ENCODE measurements around the gene GALNT13.
"Not testable (repeated sequence)": the region's sequence is repeated elsewhere in the genome, so short reads cannot be mapped to it uniquely, and the experiment has no call there.

Gene GALNT13

DNA sequence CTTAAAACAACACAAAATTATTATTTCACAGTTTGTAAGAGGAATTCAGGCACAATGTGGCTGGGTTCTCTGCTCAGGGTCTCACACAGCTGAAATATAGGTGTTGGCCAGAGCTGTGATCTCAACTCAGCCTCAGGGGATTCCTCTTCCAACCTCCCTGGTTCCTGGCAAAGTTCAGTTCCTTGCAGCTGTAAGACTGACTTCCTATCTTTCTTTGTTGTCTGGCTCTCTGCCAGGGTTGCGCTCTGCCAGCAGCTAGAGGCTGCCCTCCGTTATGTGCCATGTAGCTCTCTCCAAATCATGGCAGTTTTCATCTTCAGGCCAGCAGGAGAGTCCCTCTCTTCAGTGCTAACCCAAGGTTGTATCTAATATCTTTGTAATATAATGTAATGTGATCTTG, 554.3 kb downstream of the GALNT13 start:
- no peak for DNase-seq (ENCODE audit: low read depth)

DNA sequence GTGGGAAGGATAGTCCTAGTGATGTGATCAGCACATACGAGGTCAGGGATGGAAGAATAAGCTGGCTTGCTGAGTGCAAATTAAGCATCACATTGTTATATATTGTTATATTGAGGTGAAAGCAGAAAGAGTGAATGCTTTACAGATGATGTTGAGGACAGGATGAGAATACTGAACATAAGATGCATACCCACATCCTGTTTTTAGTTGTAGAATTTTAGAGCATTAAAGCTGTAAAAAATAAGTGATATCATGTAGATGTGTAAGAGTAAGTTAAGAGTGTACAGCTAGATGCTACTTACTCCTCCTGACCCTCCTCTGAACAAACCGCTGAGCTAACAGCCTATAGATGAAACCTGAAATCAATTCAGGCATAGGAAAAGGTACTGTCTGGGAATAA, 555.7 kb downstream of the GALNT13 start:
- DNase-seq (ENCODE audit: low read depth): no peak

DNA sequence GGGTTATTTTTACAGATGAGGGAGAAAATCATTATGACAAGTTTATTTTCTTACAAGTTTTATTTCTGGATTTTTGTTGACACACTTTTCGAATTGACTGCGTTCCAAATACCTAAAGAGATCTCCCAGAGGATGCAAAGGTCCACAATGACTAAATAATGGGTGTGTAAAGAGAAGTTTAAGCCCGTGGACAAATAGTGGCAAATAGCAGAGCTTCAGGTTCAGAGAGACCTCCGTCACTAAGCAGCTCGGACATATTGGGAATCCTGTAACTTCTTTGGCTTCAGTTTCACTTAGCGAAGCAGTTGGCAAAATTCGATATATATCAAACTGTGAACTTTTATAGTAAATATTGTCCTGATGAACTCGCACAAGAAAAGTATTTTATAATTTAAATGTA, 556.3 kb downstream of the GALNT13 start:
- no peak for DNase-seq (ENCODE audit: low read depth)

DNA sequence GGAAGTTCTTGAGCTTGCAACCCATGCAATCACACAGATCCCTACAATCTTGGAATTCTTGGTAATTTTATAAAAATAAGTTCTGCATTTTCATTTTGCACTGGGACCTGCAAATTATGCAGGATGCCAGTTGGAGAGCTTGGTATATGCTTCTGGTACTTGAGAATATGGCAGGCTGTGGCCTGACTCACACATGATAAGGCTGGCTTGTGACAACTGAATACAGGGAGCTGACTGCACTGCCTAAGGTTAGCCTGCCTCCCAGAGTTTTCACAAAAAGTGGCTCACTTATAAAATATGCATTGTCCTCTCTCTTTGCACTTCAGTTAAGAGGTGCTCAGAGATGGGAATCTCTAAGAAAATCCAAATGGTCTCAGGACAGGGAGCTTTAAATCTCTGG, 561.3 kb downstream of the GALNT13 start:
- DNase-seq (ENCODE audit: low read depth): no peak

DNA sequence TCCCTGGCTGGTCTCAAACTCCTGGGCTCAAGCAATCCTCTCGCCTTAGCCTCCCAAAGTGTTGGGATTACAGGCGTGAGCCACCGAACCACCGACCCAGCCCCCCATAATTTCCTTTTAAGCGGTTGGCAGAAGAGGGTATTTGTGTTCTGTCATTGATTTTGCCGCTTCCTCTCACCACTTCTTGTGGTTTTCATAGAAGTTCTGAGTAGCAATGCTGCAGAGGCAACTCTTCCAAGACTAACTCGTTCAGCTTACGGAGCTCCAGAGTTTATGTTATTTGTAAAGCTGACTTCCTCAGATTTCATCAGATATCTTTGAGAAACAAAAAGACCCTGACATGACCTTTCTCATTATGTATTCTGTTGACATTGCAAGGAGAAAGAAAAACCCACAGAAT, 565.4 kb downstream of the GALNT13 start:
- DNase-seq (ENCODE audit: low read depth): no peak

DNA sequence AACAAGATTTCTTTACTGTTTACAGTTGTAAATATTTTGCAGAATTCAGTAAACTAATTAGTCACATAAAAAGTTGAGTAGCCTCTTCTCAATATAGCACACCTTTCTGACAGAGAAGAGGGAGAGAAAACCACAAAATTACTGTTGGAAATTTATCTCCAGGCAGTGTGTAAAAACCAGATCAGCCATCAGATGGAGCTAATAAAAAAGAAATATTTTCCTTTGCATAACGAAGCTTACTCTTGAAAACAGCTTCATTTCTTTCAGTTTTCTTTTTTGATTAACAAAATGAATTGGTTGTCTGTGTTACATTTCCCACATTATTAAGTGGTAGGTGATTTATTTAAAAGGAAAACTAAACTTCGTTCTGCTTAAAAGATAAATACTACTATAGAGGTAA, 567.4 kb downstream of the GALNT13 start:
- no peak for DNase-seq (ENCODE audit: low read depth)

DNA sequence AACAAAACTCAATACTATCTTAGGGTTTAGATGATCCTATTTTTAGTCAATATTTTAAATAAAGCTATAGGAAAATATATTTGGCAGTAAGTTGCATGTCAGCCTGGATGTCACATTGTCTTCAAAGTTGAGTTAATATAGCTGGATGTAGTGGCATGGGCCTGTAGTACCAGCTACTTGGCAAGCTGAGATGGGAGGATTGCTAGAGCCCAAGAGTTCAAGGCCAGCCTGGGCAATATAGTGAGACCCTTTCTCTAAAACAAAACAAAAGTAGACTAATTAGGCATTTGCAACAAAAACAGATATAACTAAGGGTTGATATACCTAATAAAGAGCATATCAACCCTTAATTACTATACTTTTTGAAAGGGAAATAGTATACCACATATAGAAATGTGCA, 572.2 kb downstream of the GALNT13 start:
- no peak for DNase-seq (ENCODE audit: low read depth)

DNA sequence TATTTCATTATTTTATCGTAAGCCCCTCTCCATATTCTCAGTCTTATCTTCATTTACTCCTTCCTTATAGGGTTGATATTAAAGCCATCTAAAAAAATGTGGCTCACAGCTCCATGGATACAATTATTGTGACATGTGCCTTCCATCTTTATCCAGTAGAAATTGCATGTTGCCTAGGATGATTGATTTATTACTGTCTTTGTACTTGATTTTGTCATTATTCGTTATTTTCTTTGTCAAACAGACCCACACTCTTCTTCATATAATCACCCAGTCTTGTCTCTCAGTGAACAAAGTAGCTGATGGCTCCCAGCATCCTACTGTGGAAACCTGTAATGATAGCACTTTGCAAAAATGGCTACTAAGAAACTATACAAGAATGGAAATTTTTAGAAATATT, 574.6 kb downstream of the GALNT13 start:
- DNase-seq (ENCODE audit: low read depth): no peak

DNA sequence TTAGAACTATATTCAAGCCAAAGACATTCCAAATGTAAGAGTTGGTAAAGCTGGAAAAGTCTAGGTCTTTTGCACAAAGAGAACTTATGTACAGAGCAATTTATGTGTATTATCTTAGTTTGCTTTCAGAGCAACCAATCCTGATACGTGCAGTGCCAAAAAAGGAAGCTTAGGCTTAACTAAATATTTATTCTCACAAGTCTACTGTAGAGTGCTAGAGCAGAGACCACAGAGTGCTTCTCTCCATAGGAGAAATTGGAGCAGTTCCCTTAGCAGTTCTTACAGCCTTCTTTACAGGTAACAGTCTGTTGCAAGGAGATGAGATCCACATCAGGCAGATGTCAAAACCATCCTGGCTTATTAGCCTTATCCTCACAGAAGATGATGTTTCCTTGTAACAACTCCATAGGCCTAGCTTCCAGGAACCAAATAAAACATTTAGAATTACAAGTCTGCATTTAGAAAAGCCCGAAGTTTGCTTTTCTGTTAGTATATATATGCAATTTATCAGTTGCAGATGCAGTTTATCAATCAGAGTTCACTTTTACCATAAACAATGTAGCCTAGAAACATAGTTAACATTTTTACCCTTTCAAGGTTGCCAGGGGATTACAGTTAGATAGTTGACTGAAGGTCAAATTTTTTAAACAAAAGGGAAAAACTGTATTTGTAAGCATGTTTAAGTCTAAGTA, 576.2 kb downstream of the GALNT13 start:
- no peak for DNase-seq (ENCODE audit: low read depth)

DNA sequence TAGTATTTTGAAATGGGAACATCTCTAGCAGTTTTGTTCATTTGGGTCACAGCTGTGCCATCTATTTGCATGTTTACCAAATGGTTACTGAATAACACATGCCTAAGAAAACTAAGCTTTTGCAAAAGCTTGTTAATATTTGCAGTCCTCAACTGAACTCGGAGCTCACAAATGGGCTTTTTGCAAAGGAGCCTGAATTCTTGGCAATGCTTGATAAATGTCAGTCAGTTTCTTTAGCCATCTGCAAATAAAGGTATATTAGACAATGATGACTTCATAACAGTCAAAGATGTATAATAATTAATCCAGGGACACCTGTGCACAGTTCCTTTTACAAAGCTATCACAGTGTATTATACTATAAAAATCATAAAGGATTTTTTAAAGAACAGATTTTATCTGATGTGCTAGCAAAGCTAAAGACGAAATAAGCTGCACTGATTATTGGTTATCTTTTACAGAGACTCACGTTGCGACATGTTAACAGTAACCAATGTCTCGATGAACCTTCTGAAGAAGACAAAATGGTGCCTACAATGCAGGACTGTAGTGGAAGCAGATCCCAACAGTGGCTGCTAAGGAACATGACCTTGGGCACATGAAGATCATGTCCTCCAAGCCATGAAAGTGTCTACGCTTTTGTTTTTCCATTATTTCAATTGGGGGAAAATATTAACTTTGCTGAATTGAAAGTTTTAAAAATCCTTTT, 578.4 kb downstream of the GALNT13 start:
- no peak for DNase-seq (ENCODE audit: low read depth)

DNA sequence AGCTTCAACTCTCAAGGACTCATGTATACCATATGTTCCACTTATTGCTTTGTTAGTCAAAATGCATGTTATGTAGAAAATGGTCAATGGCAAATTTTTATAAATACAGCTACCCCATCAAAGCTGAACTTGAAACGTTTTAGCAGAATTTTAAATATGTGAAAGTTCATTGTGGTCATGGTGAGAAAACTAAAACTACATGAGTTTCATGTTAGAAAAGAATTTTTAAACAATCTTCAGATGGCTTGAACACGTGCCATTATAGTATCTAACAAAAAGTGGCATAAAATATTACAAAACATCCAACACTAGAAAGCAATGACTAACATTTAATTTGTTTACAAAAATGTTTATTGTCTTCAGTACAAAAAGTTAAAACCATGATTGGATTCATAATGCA, 580.7 kb downstream of the GALNT13 start:
- DNase-seq (ENCODE audit: low read depth): no peak

DNA sequence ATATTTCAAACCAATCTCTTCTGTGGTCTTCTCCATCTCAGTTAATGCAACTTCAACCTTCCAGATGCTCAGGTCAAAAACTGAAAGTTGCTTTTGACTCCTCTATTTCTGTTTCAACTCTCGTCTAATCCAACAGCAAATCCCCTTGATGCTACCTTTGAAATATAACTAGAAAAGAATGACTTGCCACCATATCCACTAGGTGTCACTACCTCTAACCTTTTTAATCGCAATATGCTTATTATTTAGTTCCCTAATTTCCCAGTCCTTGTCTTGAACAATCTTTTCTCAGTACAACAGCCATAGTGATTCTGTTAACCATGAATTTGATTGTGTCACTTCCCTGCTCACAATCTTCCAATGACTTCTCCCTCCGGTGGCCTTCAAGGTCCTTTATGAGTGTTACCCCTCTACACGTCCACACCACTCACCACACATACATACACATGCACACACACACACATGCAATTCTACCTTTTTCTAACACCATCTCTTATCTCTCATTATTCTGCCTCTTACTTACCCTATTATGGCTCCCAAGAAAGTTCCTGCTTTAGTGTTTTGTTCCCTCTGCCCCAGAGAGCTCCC, 581.3 kb downstream of the GALNT13 start:
- no peak for DNase-seq (ENCODE audit: low read depth)

DNA sequence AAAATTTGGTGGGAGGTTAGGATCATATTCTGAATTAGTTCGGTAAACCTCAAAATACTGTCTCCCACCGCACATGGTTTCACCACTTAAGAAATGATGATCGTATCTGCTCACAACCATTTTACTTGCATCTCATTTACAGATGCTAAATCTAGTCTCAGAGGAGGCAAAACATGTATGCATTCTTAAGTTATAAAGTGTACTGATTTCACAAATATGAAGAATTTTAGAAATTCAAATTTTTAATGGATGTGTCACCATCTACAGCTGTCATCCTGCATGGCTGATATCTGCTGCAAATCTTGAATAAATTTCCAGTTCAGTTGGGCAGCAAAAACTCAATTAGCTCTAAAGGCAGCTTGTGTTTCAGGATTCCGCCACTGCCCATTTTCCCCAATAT, 583.4 kb downstream of the GALNT13 start:
- peak; percentile 6 for DNase-seq (ENCODE audit: low read depth)

DNA sequence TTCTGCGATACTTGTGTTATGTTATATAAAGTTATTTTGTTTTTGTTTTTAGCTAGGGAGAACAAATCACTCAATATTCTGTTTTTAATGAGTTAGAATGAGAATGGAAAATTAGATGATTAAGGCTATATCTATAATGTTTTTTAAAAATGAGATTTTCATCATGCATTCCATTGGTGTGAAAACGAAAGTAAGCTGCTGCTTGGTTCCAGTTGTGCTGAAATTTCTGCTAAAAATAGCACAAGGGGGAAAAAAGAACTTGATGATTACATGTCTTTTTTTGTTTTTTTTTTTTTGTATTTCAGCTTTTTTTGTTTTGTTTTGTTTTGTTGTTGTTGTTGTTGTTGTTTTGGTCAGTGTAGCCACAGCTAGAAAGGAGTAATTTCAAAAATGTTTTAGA, 584.1 kb downstream of the GALNT13 start:
- DNase-seq (ENCODE audit: low read depth): no peak

DNA sequence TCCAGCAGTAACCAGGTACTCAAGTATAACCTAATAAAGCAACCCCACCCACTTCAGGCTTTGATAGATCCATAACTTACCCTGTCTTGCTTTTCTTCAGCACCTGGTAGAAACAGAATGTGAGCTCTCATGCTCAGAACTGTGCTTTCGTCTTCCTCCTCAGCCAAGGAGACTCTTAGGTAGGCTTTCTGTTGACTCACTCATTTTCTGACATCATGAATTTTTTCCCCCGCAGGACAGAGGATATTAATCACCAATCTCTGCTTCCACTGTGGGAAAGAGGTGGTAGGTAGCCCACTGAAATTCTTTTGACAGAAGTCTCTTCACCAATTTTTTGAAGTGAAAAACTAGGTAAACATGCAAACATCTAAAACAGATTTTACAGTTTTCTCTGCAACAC, 585.6 kb downstream of the GALNT13 start:
- DNase-seq (ENCODE audit: low read depth): no peak

DNA sequence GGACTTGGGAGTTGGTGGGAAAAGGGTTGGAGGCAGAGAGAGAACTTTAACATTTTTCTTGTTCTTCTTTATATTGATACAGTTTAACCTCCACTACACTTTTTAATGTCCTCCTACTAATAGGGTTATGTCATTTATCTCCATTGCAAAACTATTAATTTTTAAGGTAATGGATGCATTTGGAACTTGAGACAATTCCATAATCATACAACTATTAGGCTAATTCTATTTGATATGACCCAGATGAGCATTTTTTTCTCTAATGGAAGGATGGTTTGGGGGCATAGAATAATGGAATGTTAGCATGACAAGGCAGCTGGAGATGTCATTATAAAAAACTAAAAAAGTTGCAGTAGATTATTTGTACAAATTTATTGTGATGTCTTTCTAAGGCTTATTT, 587.6 kb downstream of the GALNT13 start:
- no peak for DNase-seq (ENCODE audit: low read depth)

DNA sequence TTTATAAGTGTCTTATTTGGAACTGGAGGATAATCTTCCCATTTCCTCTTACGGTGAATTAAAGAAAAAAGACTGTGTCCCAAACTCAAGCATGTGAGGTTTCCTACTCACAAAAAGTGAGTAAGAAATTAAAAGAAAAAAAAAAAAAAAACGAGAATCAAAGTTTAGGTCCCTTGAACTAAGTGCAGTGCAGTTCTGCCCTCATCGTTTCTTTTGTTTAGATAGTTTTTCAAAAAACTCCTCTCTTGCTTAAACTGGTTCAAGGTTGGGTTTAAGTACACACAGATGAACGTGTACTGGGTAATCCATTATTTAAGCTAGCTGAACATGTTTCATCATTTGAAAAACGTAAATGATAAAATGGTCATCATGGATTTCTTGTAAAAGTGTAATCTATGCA, 590.9 kb downstream of the GALNT13 start:
- no peak for DNase-seq (ENCODE audit: low read depth)

DNA sequence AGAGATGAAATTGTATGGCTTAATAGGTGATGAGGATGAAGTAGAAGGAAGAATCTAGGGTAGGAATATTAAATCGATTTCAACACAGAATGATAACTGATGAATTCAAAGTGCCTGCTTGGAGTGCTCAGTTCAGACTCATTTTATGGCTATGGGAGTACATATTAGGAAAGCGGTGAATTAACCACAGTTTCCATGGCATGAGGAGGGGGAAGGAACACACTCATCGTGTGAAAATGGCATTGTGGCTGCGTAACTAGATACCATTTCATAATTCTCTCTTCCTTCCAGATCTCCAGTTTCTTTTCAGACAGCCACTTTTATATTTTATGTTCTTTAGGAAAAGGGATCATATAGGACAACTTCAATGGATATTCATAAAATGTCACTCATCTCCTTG, 594.5 kb downstream of the GALNT13 start:
- no peak for DNase-seq (ENCODE audit: low read depth)

DNA sequence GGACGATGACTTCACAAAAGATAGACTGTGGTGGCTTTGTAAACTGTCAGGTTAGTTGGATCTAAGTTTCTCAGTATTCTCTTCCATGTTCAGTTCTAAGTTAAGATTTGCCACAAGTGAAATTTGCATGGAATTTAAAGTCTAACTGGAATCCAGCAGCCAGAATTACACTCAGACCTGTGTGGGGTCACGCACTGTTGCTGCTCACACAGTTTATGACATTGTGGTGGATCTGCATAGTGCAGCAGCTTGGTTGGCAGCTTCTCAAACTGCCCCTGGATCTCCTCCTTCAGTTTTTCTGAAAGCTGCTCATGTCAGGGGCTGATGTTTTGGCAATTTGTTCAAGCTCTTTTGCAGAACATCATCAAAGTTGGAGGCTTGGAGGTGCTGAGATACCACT, 598.7 kb downstream of the GALNT13 start:
- no peak for DNase-seq (ENCODE audit: low read depth)

DNA sequence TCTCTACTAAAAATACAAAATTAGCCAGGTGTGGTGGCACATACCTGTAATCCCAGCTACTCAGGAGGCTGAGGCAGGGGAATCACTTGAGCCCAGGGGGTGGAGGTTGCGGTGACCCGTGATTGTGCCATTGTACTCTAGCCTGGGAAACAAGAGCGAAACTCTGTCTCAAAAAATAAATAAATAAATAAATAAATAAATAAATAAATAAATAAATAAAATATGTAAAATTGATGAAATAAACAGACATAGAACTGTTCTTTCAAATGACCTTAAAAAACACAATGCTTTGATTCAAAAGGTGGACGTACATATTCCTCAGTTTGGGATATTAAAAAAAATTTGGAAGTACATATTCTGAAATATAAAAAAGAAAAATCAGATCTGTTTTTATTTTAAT, 599.8 kb downstream of the GALNT13 start:
- not testable (repeated sequence) for DNase-seq (ENCODE audit: low read depth)

DNA sequence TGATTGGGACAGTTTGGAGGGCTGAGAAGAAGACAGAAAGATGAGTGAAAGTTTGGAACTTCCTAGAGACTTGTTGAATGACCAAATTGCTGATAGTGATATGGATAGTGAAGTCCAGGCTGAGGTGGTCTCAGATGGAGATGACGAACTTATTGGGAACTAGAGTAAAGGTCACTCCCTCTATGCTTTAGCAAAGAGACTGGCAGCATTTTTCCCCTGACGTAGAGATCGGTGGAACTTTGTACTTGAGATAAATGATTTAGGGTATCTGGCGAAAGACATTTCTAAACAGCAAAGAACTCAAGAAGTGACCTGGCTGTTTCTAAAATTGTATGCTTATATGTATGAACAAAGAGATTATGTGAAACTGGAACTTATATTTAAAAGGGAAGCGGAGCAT, 605.6 kb downstream of the GALNT13 start:
- DNase-seq (ENCODE audit: low read depth): no peak

DNA sequence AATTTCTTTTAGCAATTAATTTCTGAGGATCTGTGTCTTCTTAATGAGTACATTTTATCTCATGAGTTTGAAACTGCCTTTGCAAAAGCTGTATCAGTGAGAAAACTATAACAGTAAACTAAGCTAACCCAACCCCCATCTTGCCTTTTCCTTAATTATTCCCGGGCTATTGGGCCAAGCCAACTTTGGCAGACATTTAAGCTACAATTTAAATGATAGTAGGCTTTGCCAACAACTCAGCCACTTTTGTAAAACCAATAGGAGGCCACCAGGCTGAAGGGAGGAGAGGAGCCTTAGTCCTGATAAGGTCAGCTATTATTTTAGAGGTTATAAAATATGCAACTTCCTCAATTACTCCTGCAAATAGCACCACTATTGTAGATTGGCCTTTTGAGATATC, 608.8 kb downstream of the GALNT13 start:
- DNase-seq (ENCODE audit: low read depth): no peak

DNA sequence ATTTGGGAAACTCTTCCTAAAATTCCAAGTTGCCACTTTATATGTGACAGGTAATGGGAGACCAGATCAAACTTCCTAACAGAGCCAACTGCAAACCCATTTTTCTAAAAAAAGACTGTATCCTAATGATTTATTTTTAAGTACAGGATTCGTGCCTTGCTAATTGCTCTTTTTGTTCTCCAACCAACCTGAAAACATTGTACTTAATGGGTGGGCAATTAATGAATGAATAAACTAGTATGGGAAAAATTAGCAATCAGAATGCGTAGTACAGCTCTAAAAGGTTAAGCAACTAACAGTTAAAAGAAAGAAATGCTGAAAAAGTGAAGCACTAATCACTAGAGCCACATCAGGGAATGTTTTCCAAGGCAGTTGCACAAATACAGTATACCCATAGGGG, 609.6 kb downstream of the GALNT13 start:
- DNase-seq (ENCODE audit: low read depth): no peak
